ENCODE measurements around the gene CTAGE4.
"Not testable (repeated sequence)": the region's sequence is repeated elsewhere in the genome, so short reads cannot be mapped to it uniquely, and the experiment has no call there.

The CTAGE4 gene, protein sequence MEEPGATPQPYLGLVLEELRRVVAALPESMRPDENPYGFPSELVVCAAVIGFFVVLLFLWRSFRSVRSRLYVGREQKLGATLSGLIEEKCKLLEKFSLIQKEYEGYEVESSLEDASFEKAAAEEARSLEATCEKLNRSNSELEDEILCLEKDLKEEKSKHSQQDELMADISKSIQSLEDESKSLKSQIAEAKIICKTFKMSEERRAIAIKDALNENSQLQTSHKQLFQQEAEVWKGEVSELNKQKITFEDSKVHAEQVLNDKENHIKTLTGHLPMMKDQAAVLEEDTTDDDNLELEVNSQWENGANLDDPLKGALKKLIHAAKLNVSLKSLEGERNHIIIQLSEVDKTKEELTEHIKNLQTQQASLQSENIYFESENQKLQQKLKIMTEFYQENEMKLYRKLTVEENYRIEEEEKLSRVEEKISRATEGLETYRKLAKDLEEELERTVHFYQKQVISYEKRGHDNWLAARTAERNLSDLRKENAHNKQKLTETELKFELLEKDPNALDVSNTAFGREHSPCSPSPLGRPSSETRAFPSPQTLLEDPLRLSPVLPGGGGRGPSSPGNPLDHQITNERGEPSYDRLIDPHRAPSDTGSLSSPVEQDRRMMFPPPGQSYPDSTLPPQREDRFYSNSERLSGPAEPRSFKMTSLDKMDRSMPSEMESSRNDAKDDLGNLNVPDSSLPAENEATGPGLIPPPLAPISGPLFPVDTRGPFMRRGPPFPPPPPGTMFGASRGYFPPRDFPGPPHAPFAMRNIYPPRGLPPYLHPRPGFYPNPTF

GRCh38 chr7:144183166-144183565, at the start of gene CTAGE4:
Gene CTAGE4 (plus strand): TSS chr7:144183466. CDS start chr7:144183504, 38 bp downstream.
- DNase-seq, result not testable (repeated sequence)

- DNase-seq, result no peak
These were observed 49.1 kb upstream of the CTAGE4 start for GRCh38 chr7:144134116-144134515.

- DNase-seq, result no peak
These were observed 45.8 kb upstream of the CTAGE4 start for GRCh38 chr7:144137501-144137900.

GRCh38 chr7:144142187-144142586, 41.1 kb upstream of the CTAGE4 start:
- no peak for DNase-seq

GRCh38 chr7:144144426-144144825, 38.8 kb upstream of the CTAGE4 start:
- DNase-seq, result no peak

DNA sequence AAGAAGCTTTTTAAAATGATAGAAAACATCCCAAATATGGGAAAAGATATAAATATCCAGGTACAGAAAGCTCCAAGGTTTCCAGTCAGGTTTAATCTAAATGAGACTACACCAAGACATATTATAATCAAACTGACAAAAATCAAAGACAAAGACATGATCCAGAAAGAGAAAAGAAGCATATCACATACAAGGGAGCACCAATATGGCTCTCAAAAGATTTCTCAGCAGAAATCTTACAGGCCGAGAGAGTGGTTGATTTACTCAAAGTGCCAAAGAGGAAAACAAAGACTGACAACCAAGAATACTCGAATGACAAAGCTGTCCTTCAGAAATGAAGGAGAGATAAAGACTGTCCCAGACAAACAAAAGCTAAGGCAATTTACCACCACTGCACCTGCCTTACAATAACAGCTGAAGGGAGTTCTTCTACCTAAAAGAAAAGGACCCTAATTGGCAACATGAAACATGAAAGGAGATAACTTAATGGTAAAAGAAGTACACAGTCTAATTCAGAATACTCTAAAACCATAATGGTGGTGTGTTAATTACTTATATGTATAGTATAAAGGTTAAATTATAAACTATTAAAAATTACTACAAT, 34.9 kb upstream of the CTAGE4 start:
- DNase-seq, result no peak

DNA sequence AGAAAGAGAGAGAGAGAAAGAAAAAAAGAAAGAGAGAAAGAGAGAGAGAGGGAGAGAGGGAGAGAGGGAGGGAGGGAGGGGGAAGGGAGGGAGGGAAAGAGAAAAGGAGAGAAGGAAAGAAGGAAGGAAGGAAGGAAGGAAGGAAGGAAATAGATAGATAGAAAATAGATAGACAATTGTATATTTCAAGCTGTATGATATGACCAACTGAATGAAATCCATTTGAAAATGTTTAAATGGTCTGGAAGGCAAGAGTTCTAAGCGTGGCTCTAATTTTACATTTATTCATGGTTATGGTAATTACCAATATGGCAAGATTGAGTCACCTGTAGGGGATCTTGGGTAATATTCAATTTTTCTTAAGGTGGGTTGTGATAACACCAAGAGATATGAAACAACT, 24.4 kb upstream of the CTAGE4 start:
- DNase-seq, result no peak

DNA sequence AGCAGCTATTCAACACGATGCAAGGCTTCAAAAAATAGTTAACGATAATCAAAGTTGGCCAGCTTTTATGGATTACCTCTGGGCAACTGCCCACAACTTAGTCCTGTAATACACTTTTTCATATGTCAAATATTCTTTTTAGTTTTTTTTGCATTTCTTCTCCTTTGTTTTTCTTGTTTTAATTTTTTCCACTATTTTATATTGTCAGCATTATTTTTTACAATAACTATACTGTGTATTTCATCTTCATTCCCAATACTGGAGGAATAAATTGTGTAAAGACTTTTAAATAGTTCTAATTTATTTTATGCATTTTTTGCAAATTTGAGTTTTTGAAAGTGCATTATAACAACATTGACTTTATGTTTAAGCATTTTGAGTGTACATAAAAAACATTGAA, 18.5 kb upstream of the CTAGE4 start:
- no peak for DNase-seq

DNA sequence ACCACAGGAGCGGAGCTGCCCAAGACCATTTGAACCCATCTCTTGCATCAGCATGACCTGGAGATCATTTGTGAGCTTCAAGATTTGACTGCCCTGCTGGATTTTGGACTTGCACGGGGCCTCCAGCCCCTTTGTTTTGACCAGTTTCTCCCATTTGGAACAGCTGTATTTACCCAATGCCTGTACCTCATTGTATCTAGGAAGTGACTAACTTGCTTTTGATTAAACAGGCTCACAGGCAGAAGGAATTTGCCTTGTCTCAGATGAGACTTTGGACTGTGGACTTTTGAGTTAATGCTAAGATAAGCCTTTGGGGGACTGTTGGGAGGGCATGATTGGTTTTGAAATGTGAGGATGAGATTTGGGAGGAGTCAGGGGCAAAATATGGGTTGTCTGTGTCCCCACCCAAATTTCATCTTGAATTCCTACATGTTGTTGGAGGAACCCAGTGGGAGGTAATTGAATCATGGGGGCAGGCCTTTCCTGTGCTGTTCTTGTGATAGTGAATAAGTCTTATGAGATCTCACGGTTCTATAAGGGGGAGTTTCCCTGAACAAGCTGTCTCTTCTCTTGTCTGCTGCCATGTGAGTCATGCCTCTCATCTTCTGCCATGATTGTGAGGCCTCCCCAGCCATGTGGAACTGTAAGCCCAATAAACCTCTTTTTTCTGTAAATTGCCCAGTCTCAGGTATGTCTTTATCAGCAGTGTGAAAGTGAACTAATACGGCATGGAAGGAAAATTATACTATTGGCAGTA, 11.5 kb upstream of the CTAGE4 start:
- not testable (repeated sequence) for DNase-seq

DNA sequence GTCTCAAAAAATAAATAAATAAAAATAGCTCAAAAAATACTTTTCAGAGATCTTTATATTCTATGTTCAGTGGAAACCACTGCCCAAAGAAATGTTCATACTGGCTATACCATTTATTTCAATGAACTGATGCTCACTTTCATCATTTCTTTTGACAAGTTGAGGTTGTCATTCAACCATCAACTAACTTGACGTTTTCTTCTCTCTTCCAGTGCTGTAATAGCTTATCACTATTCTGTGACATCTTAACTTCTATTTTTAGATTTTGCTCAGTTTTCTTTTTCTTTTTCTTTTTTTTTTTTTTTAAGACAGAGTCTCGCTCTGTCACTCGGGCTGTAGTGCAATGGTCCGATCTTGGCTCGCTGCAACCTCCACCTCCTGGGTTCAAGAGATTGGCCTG, 8.7 kb upstream of the CTAGE4 start:
- no peak for DNase-seq

- peak; percentile 1 to 12 for DNase-seq
These were observed 4.7 kb upstream of the CTAGE4 start for GRCh38 chr7:144178380-144179164.

DNA sequence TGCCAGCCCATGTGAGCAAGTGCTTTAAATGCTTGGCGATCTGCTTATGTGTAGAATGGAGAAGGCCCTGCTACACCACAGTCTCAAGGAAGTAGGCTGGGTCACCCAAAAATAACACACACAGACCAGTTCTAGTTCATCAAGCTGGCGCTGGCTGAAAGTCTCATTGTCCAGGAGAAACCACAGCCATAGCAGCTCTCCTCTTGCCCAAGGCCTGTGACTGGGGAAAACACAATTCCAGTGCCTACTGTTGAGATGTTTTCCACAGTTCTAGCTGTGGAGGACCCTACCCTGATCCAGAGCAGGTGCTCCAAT, 4.1 kb upstream of the CTAGE4 start:
- not testable (repeated sequence) for DNase-seq

GRCh38 chr7:144187848-144188247, 4.6 kb downstream of the CTAGE4 start:
- DNase-seq, result not testable (repeated sequence)

- DNase-seq, result not testable (repeated sequence)
These were observed 5.4 kb downstream of the CTAGE4 start for GRCh38 chr7:144188578-144189171.

DNA sequence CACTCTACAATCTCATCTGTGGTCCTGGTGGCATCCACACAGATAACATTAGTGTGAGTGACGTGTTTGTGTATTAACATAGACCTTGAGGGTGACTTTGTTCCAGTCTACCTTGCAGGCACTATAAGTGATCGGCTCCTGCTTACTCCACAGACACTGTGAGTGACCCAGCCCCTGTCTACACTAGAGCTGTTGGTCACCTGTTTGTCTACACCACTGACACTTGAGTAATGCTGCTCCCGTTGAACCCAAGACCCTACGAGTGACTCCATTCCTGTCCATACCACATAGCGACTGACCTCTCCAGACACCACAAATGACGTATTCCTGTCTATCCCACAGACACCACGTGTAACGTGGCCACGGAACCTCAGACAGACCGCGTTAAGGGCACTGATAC, 10.5 kb downstream of the CTAGE4 start:
- not testable (repeated sequence) for DNase-seq

DNA sequence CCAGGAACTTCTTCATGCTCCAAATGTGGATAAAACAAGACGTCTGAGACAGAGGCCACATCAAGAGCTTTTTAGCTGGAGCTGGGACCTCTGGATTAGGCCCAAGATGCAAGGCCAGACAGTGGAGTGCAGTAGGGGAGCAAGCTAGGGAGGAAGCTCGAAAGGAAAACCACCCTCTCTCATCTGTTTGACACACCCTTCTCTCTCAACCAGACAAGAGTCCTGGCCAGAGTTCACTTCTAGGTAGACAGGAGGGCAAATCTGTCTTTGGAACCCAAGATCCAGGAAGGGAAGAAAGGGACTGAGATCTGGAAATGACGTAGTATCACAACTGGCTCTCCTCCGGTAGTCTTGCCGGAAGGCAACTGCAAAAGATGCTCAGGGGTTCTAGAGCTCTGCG, 11.2 kb downstream of the CTAGE4 start:
- not testable (repeated sequence) for DNase-seq

DNA sequence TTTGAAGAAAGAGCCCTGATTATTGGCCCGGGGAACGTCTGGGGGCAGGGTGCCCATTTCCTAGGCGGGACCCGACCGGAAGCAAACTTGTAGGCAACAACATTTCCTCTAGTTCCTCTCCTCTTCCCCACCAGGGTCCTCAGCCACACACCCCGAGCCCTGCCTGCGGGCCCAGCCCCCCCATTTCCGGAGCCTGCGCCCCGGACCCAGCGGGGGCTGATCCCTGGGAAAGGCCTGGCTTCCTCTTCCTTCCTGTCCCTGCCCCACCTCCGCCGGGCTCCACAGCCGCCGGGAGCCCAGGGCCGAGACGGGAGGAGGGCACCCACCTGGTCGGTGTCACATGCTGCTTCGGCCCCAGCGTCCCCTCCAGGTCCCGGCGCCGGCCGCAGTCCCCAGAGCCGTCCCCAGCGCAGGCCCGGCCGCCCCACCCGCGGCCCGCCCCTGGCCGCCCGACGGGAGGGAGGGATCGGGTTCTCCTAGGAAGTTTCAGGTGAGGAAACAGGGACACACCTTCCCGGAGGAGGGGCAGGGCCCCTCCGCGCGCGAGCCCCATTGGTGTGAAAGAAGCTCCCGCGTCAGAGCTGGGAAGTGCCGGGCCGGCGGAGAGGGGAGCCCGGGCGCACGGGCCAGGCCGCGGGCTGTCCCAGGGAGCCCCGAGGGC, 12.1 kb downstream of the CTAGE4 start, which contains the start of gene ARHGEF35:
Gene ARHGEF35 (minus strand): TSS at position 622 of the 661 bp plus-strand sequence. CDS start 7,450 bp downstream, outside the sequence.
- DNase-seq, result not testable (repeated sequence)

DNA sequence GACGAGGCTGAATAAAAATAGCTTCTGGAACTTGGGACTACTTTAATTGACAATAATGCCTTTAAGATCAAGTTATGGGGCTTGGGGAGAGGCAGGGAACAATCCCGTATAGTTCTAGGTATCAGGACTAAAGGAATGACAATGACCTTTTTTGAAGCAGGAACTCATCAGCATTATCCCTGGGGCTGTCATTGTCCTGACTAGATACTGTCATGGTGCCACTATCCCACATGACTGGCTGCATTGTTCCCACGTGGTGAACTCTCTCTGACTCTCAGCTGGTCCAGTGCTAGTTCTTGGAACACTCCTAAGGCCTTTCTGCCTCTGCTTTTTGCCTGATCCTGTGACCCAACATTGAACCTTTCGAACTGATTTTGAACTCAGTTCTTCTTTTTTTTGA, 15.7 kb downstream of the CTAGE4 start:
- DNase-seq, result not testable (repeated sequence)

GRCh38 chr7:144201978-144202377, 18.7 kb downstream of the CTAGE4 start:
- DNase-seq, result not testable (repeated sequence)

GRCh38 chr7:144203086-144203485, 19.8 kb downstream of the CTAGE4 start:
- DNase-seq, result not testable (repeated sequence)

DNA sequence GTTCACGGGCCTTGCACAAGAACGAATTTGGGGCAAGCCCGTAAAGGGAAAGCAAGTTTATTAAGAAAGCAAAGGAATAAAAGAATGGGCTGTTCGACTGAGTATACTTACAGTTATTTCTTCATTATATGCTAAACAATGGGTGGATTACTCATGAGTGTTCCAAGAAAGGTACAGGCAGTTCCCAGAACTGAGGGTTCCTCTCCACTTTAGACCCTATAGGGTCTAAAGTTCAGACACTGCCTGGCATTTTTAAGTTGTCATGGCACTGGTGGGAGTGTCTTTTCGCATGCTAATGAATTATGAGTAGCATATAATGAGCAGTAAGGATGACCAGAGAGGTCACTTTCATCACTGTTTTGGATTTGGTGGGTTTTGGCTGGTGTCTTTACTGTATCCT, 22.0 kb downstream of the CTAGE4 start:
- DNase-seq, result not testable (repeated sequence)

Measured in AML-193 (cell line).